ENCODE results near the gene FOXP1. TPM values are rescaled to one million over a fixed set of nuclear protein-coding genes. Genes with fewer than 3 reads are reported as not detected.

The FOXP1 gene
- total RNA-seq, 2 donors from 2014 or later = 41.7 to 94.3 TPM

DNA sequence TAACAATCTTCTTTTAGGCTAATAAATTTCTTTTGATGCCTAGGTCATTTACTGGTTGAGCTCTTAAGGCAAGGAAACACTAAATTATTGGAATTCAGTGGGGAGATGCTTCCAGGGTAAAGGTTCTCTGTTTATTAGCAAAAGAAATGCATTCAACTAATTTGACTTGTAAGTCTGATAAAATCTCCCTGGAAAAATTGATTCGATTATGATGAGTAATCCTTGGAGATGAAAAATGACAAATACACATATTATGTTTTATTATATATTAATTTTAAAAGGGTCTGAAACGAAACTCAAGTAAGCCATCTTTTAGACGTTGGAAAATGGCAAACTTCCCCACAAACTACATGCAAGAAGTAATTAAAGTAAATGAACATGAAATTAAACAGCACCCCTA lies 328.0 kb downstream of the FOXP1 start:
- no peak overlapping the region for H3K9ac ChIP-seq (ENCODE audit: extremely low read depth, low read length, poor library complexity, severe bottlenecking)
- H3K27me3 ChIP-seq (ENCODE audit: control insufficient read depth, insufficient read depth, low read length, poor library complexity, severe bottlenecking) = no peaks in the 10 kb centered on the region
- H3K4me3 ChIP-seq (ENCODE audit: low read length) = no peak overlapping the region
- 100% methylated on average over 1 of the region's 3 CpGs; no CpG with 5 or more reads in 1 of the 2 experiments for WGBS, 2 experiments (ENCODE audit: insufficient coverage in 1 of 2, insufficient read length in 1 of 2)
- H3K36me3 ChIP-seq (ENCODE audit: control insufficient read depth, insufficient read depth, low read length) = no peaks in the 10 kb centered on the region
- Mint-ChIP-seq H3K27me3 (ENCODE audit: insufficient read depth) (no peaks in the 10 kb centered on the region), H3K9me3 (no peaks in the 10 kb centered on the region), H3K4me1 (peaks cover 43% of the 10 kb centered on the region), H3K27ac (no peak overlapping the region), H3K36me3 (ENCODE audit: low read depth) (no peaks in the 10 kb centered on the region), H3K4me3 (no peak overlapping the region)
- H3K9me3 ChIP-seq (ENCODE audit: control insufficient read depth, low read length) = no peaks in the 10 kb centered on the region
- H3K27ac ChIP-seq (ENCODE audit: low read depth, low read length) = no peak overlapping the region
- DNase-seq = no peak
- TF ChIP-seq, protein P1, sequence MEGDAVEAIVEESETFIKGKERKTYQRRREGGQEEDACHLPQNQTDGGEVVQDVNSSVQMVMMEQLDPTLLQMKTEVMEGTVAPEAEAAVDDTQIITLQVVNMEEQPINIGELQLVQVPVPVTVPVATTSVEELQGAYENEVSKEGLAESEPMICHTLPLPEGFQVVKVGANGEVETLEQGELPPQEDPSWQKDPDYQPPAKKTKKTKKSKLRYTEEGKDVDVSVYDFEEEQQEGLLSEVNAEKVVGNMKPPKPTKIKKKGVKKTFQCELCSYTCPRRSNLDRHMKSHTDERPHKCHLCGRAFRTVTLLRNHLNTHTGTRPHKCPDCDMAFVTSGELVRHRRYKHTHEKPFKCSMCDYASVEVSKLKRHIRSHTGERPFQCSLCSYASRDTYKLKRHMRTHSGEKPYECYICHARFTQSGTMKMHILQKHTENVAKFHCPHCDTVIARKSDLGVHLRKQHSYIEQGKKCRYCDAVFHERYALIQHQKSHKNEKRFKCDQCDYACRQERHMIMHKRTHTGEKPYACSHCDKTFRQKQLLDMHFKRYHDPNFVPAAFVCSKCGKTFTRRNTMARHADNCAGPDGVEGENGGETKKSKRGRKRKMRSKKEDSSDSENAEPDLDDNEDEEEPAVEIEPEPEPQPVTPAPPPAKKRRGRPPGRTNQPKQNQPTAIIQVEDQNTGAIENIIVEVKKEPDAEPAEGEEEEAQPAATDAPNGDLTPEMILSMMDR (conservative IDR thresholded peaks at IDR 0.05) = no peak
- peaks cover 13% of the 10 kb centered on the region for H3K4me1 ChIP-seq (ENCODE audit: control insufficient read depth, insufficient read depth, low read length)

DNA sequence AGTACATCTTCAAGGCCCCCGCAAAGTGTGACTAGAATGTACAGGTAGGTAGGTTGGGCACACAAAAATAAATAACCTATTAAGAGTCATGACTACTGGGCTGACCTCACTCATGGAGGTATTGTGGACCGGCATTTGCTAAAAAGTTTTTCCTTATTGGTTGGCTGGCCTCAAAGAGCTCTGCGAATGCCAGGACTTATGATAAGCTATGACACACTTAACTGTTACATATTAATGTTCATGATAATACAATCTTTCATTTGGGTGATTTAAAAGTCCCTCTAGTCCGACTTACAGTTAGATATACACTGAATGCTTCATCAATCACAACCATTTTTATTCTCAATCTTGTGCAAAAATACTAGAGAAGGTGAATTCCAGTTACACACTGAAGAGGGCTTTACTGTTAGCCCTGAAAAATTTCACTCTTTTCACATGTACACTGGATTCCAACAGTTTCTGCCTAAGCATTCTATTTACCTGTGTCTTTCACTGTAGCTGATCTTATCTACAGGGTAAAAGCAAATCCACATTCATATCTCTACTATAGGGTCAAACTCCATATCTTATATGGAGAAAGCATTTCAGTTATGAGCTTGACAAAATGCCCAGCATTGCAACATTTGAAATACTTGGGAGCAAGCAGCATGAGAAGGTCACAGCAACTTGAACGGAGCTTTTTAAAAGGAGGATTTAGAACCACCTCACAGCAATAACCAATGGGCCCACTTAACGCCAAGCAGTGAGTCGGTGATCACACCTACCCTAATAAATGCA lies 329.1 kb downstream of the FOXP1 start:
- H3K27ac Mint-ChIP-seq = peak overlapping the region; percentile 29
- Histone ChIP-seq H3K9me3 (ENCODE audit: control insufficient read depth, low read length) (no peaks in the 10 kb centered on the region), H3K9ac (ENCODE audit: extremely low read depth, low read length, poor library complexity, severe bottlenecking) (peak overlapping the region; percentile 22), H3K27ac (ENCODE audit: low read depth, low read length) (no peak overlapping the region), H3K27me3 (ENCODE audit: control insufficient read depth, insufficient read depth, low read length, poor library complexity, severe bottlenecking) (no peaks in the 10 kb centered on the region), H3K4me3 (ENCODE audit: low read length) (peak overlapping the region; percentile 63), H3K4me1 (ENCODE audit: control insufficient read depth, insufficient read depth, low read length) (peaks cover 13% of the 10 kb centered on the region), H3K36me3 (ENCODE audit: control insufficient read depth, insufficient read depth, low read length) (no peaks in the 10 kb centered on the region)
- H3K36me3 Mint-ChIP-seq (ENCODE audit: low read depth) = no peaks in the 10 kb centered on the region
- H3K27me3 Mint-ChIP-seq (ENCODE audit: insufficient read depth) = no peaks in the 10 kb centered on the region
- DNase-seq = no peak
- TF ChIP-seq, protein P1 (conservative IDR thresholded peaks at IDR 0.05) = no peak
- no peak overlapping the region for H3K4me3 Mint-ChIP-seq
- 88 to 100% methylated on average over 1 to 7 of the region's 7 CpGs for WGBS, 2 experiments (ENCODE audit: insufficient coverage in 1 of 2, insufficient read length in 1 of 2)
- peaks cover 43% of the 10 kb centered on the region for H3K4me1 Mint-ChIP-seq
- H3K9me3 Mint-ChIP-seq = no peaks in the 10 kb centered on the region

DNA sequence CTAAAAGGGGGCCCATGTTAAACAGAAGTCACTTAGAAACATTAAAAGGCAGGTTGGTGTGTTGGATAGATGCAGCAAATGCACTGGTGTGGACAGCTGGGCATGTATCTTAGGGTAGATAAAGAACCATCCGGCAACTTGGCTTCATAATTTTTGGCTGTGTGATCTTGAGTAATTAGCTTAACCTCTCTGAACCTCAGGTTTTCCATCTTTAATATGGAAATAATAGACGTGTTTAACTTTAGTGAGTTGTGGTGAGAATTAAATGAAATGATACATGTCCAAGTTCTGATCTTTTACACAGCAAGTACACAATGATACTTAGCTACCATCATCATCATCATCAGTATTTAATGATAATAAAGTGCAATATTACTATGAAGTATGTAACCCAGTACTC lies 330.4 kb downstream of the FOXP1 start:
- peaks cover 15% of the 10 kb centered on the region for H3K4me1 ChIP-seq (ENCODE audit: control insufficient read depth, insufficient read depth, low read length)
- H3K9ac ChIP-seq (ENCODE audit: extremely low read depth, low read length, poor library complexity, severe bottlenecking) = no peak overlapping the region
- no peak overlapping the region for H3K27ac ChIP-seq (ENCODE audit: low read depth, low read length)
- DNase-seq = no peak
- WGBS, 2 experiments (ENCODE audit: insufficient coverage in 1 of 2, insufficient read length in 1 of 2) = 93% methylated on average over 1 of the region's 2 CpGs; no CpG with 5 or more reads in 1 of the 2 experiments
- H3K36me3 ChIP-seq (ENCODE audit: control insufficient read depth, insufficient read depth, low read length) = no peaks in the 10 kb centered on the region
- H3K4me3 ChIP-seq (ENCODE audit: low read length) = no peak overlapping the region
- Mint-ChIP-seq H3K4me3 (no peak overlapping the region), H3K27me3 (ENCODE audit: insufficient read depth) (no peaks in the 10 kb centered on the region), H3K36me3 (ENCODE audit: low read depth) (no peaks in the 10 kb centered on the region), H3K9me3 (no peaks in the 10 kb centered on the region), H3K4me1 (peaks cover 39% of the 10 kb centered on the region), H3K27ac (no peak overlapping the region)
- H3K9me3 ChIP-seq (ENCODE audit: control insufficient read depth, low read length) = no peaks in the 10 kb centered on the region
- TF ChIP-seq, protein P1 (conservative IDR thresholded peaks at IDR 0.05) = no peak
- H3K27me3 ChIP-seq (ENCODE audit: control insufficient read depth, insufficient read depth, low read length, poor library complexity, severe bottlenecking) = no peaks in the 10 kb centered on the region
